GM23338 (cell line): ENCODE results near the gene WDR17. TPM values are rescaled to one million over a fixed set of nuclear protein-coding genes. Genes with fewer than 3 reads are reported as not detected.

Source experiments
- ATAC-seq: fragments of 200-7000 bp; cut with Tn5 transposase; 3 replicates; pipeline ENCODE4 v1.9.1; 2020
- DNase-seq: peaks from one replicate; pipeline ENCODE4 v3.0.0-alpha.2; 2015; ENCODE audit warnings: low spot score
- H2AFZ ChIP-seq: fragments of 200-600 bp; sonication (generic); 2 replicates; pipeline ENCODE4 v1.8.0; 2016; ENCODE audit warnings: antibody characterized with exemption, mild to moderate bottlenecking, moderate library complexity
- H3F3A ChIP-seq: fragments of 200-600 bp; sonication (generic); replicated peaks from 2 replicates; pipeline ENCODE4 v1.8.0; 2017; ENCODE audit warnings: antibody characterized with exemption, mixed run types, low read depth
- H3K27ac ChIP-seq: fragments of 200-600 bp; sonication (generic); 2 replicates; pipeline ENCODE4 v1.6.1; 2016; ENCODE audit warnings: low read depth
- H3K27me3 ChIP-seq: fragments of 200-600 bp; sonication (generic); 2 replicates; pipeline ENCODE4 v1.8.0; 2016; ENCODE audit warnings: mild to moderate bottlenecking, mixed run types, moderate library complexity; ENCODE audit not compliant: insufficient read depth
- H3K36me3 ChIP-seq: fragments of 200-600 bp; sonication (generic); 2 replicates; pipeline ENCODE4 v1.8.0; 2016; ENCODE audit warnings: mild to moderate bottlenecking; ENCODE audit not compliant: insufficient read depth
- H3K4me1 ChIP-seq: fragments of 200-600 bp; sonication (generic); 2 replicates; pipeline ENCODE4 v1.8.0; 2016; ENCODE audit warnings: mild to moderate bottlenecking, moderate library complexity; ENCODE audit not compliant: insufficient read depth
- H3K4me2 ChIP-seq: fragments of 200-600 bp; sonication (generic); 2 replicates; pipeline ENCODE4 v1.7.1; 2017; ENCODE audit warnings: mixed run types
- H3K4me3 ChIP-seq: fragments of 200-600 bp; sonication (generic); 2 replicates; pipeline ENCODE4 v1.6.1; 2016; ENCODE audit warnings: mixed run types
- H3K79me2 ChIP-seq: fragments of 200-600 bp; sonication (generic); replicated peaks from 2 replicates; pipeline ENCODE4 v1.8.0; 2017; ENCODE audit warnings: mild to moderate bottlenecking; ENCODE audit not compliant: insufficient read depth
- H3K9me2 ChIP-seq: fragments of 200-600 bp; sonication (generic); 2 replicates; pipeline ENCODE4 v1.8.0; 2017; ENCODE audit not compliant: insufficient read depth
- H4K20me1 ChIP-seq: fragments of 200-600 bp; sonication (generic); replicated peaks from 2 replicates; pipeline ENCODE4 v1.8.0; 2017; ENCODE audit warnings: mild to moderate bottlenecking; ENCODE audit not compliant: insufficient read depth
- H3K27ac Mint-ChIP-seq: 2 replicates; pipeline ENCODE4 v1.8.0; 2020; ENCODE audit warnings: inconsistent platforms, mild to moderate bottlenecking, moderate library complexity, mixed read lengths
- H3K27me3 Mint-ChIP-seq: 3 replicates; pipeline ENCODE4 v1.8.0; 2022; ENCODE audit warnings: low read depth, mild to moderate bottlenecking, moderate library complexity, mixed read lengths, inconsistent platforms; ENCODE audit not compliant: insufficient read depth, poor library complexity
- H3K36me3 Mint-ChIP-seq: 3 replicates; pipeline ENCODE4 v1.8.0; 2021; ENCODE audit warnings: low read depth, mild to moderate bottlenecking, inconsistent platforms, moderate library complexity, mixed read lengths
- H3K4me1 Mint-ChIP-seq: 3 replicates; pipeline ENCODE4 v1.8.0; 2020; ENCODE audit warnings: mild to moderate bottlenecking, inconsistent platforms, mixed read lengths
- H3K4me3 Mint-ChIP-seq: 3 replicates; pipeline ENCODE4 v1.8.0; 2021; ENCODE audit warnings: moderate library complexity, mild to moderate bottlenecking, inconsistent platforms, mixed read lengths
- H3K9me3 Mint-ChIP-seq: 3 replicates; pipeline ENCODE4 v1.8.0; 2020; ENCODE audit warnings: moderate library complexity, mild to moderate bottlenecking, inconsistent platforms, mixed read lengths
- CREB1 ChIP-seq: fragments of 250-450 bp; sonication (Bioruptor Pico); IDR thresholded peaks from 2 replicates; pipeline ENCODE4 v1.5.0; 2020; ENCODE audit warnings: low read depth, mild to moderate bottlenecking, moderate library complexity
- EZH2 ChIP-seq: fragments of 200-600 bp; sonication (generic); IDR thresholded peaks from one replicate; pipeline ENCODE4 v1.8.0; 2017; ENCODE audit warnings: antibody characterized with exemption, mild to moderate bottlenecking, low read depth; ENCODE audit not compliant: unreplicated experiment
- EZH2phosphoT487 ChIP-seq: fragments of 200-600 bp; sonication (generic); IDR thresholded peaks from one replicate; pipeline ENCODE4 v1.8.1; 2018; ENCODE audit warnings: antibody characterized with exemption; ENCODE audit not compliant: unreplicated experiment
- NANOG ChIP-seq: IDR thresholded peaks from 2 replicates; pipeline ENCODE4 v1.6.1; 2016; ENCODE audit warnings: antibody characterized with exemption, borderline replicate concordance
- POLR2AphosphoS5 ChIP-seq: IDR thresholded peaks from 2 replicates; pipeline ENCODE4 v1.6.1; 2016; ENCODE audit warnings: antibody characterized with exemption, low read depth
- STAT1 ChIP-seq: IDR thresholded peaks from one replicate; pipeline ENCODE4 v1.6.1; 2016; ENCODE audit warnings: antibody characterized with exemption; ENCODE audit not compliant: unreplicated experiment
- ZNF114 ChIP-seq: fragments of 250-450 bp; sonication (Bioruptor Pico); IDR thresholded peaks from 2 replicates; pipeline ENCODE4 v1.5.0; 2020; ENCODE audit warnings: mild to moderate bottlenecking, moderate library complexity
- ZNF331 ChIP-seq: fragments of 250-450 bp; sonication (Bioruptor Pico); IDR thresholded peaks from 2 replicates; pipeline ENCODE4 v1.5.0; 2020; ENCODE audit warnings: low read depth, mild to moderate bottlenecking, moderate library complexity
- polyA plus RNA-seq: library from polyadenylated mRNA; unstranded; fragments of >200 nt; fragmentation: Nextera tagmentation; extraction: Ambion mirVana; gene quantifications from 2 replicates; pipeline ENCODE4 v1.2.1, GENCODE V29; 2016
- total RNA-seq: library from RNA; depleted of rRNA; stranded (reverse); fragments of >200 nt; shearing (Covaris generic); gene quantifications from 2 replicates; pipeline ENCODE4 v1.2.3, GENCODE V29; 2014
- TF ChIP-seq, protein P1 (sequence below): IDR thresholded peaks from one replicate; pipeline ENCODE4 v1.6.1; 2018; ENCODE audit warnings: antibody characterized with exemption; ENCODE audit not compliant: unreplicated experiment
- TF ChIP-seq, protein P2 (sequence below): IDR thresholded peaks from 2 replicates; pipeline ENCODE4 v1.6.1; 2016; ENCODE audit warnings: antibody characterized with exemption
- TF ChIP-seq, protein P3 (sequence below), 2 experiments: fragments of 200-600 bp in 1 of 2; sonication (generic) in 1 of 2; conservative IDR thresholded peaks; 2 replicates each; pipeline versions ENCODE4 v1.5.1 to v1.6.1; 2016 to 2017; ENCODE audit warnings: antibody characterized with exemption in 2 of 2, low read depth in 2 of 2, mild to moderate bottlenecking in 2 of 2, moderate library complexity in 1 of 2

WDR17 gene
- total and polyA plus RNA-seq, 2 experiments from 2014 or later: 1.9 to 4.3 TPM

DNA sequence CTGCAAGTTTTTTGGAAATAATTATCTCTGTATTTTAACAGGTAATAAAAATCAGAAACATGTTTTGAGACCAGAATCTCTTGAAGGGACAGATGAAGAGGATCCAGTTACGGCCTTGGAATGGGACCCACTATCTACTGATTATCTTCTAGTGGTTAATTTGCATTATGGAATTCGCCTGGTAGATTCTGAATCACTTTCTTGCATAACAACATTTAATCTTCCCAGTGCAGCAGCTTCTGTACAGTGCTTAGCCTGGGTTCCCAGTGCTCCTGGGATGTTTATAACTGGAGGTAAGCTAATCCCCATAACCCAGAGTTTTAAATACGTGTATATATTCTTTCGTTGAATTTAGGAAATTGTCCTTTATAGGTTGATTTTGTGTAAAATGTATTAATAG lies 59.4 kb downstream of the WDR17 start:
- Histone ChIP-seq H3K4me2 (no peak overlapping the region), H3K4me1 (peaks cover 4% of the 10 kb centered on the region; the same call in 1 of the 2 replicates), H3K79me2 (no peaks in the 10 kb centered on the region), H2AFZ (no peak overlapping the region), H3K4me3 (no peak overlapping the region), H3K36me3 (no peaks in the 10 kb centered on the region), H3K27ac (no peak overlapping the region), H3K9me2 (no peaks in the 10 kb centered on the region), H3K27me3 (no peaks in the 10 kb centered on the region), H4K20me1 (no peaks in the 10 kb centered on the region), H3F3A (no peaks in the 10 kb centered on the region)
- Mint-ChIP-seq H3K27ac (no peak overlapping the region), H3K4me1 (peaks cover 6% of the 10 kb centered on the region; the same call in 2 of the 3 replicates), H3K27me3 (no peaks in the 10 kb centered on the region), H3K4me3 (no peak overlapping the region), H3K9me3 (no peaks in the 10 kb centered on the region), H3K36me3 (no peaks in the 10 kb centered on the region)
- no peak for ATAC-seq
- TF ChIP-seq NANOG: no peak
- no peak for TF ChIP-seq EZH2phosphoT487
- TF ChIP-seq ZNF331 (CRISPR knock-in tag): no peak
- TF ChIP-seq, protein P1, sequence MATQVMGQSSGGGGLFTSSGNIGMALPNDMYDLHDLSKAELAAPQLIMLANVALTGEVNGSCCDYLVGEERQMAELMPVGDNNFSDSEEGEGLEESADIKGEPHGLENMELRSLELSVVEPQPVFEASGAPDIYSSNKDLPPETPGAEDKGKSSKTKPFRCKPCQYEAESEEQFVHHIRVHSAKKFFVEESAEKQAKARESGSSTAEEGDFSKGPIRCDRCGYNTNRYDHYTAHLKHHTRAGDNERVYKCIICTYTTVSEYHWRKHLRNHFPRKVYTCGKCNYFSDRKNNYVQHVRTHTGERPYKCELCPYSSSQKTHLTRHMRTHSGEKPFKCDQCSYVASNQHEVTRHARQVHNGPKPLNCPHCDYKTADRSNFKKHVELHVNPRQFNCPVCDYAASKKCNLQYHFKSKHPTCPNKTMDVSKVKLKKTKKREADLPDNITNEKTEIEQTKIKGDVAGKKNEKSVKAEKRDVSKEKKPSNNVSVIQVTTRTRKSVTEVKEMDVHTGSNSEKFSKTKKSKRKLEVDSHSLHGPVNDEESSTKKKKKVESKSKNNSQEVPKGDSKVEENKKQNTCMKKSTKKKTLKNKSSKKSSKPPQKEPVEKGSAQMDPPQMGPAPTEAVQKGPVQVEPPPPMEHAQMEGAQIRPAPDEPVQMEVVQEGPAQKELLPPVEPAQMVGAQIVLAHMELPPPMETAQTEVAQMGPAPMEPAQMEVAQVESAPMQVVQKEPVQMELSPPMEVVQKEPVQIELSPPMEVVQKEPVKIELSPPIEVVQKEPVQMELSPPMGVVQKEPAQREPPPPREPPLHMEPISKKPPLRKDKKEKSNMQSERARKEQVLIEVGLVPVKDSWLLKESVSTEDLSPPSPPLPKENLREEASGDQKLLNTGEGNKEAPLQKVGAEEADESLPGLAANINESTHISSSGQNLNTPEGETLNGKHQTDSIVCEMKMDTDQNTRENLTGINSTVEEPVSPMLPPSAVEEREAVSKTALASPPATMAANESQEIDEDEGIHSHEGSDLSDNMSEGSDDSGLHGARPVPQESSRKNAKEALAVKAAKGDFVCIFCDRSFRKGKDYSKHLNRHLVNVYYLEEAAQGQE: no peak
- no peak for TF ChIP-seq POLR2AphosphoS5
- no peak for TF ChIP-seq ZNF114
- TF ChIP-seq STAT1: no peak
- TF ChIP-seq, protein P2, sequence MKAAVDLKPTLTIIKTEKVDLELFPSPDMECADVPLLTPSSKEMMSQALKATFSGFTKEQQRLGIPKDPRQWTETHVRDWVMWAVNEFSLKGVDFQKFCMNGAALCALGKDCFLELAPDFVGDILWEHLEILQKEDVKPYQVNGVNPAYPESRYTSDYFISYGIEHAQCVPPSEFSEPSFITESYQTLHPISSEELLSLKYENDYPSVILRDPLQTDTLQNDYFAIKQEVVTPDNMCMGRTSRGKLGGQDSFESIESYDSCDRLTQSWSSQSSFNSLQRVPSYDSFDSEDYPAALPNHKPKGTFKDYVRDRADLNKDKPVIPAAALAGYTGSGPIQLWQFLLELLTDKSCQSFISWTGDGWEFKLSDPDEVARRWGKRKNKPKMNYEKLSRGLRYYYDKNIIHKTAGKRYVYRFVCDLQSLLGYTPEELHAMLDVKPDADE: no peak
- DNase-seq: no peak

DNA sequence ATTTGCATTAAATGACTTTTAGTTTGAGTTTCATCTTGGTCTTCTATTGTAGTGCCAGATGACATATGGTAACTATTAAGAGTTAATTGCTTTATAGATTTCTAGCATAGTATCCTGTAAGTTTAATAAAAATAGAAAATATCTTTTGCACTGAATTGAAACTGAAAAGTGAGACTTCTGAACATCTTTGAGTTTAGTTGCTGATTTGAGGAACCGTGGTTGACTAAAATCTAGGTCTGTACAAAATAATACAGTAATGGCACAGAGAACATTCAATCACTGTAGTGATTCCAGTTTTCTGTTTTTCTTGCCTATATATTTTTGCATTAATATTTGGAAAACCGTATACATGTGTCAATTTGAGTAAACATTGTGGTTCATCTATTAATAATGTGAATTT lies 69.0 kb downstream of the WDR17 start:
- Histone ChIP-seq H3K4me3 (no peak overlapping the region), H3K36me3 (no peaks in the 10 kb centered on the region), H3K4me2 (no peak overlapping the region), H3K79me2 (no peaks in the 10 kb centered on the region), H3K27me3 (no peaks in the 10 kb centered on the region), H3K4me1 (no peaks in the 10 kb centered on the region), H3F3A (no peaks in the 10 kb centered on the region), H3K9me2 (no peaks in the 10 kb centered on the region), H2AFZ (no peak overlapping the region), H4K20me1 (no peaks in the 10 kb centered on the region), H3K27ac (no peak overlapping the region)
- DNase-seq (no peak), ATAC-seq (no peak)
- Mint-ChIP-seq H3K4me3 (no peak overlapping the region), H3K36me3 (no peaks in the 10 kb centered on the region), H3K9me3 (no peaks in the 10 kb centered on the region), H3K27ac (no peak overlapping the region), H3K4me1 (no peaks in the 10 kb centered on the region), H3K27me3 (no peaks in the 10 kb centered on the region)
- TF ChIP-seq, protein P2: no peak
- TF ChIP-seq POLR2AphosphoS5: no peak
- TF ChIP-seq, protein P3, sequence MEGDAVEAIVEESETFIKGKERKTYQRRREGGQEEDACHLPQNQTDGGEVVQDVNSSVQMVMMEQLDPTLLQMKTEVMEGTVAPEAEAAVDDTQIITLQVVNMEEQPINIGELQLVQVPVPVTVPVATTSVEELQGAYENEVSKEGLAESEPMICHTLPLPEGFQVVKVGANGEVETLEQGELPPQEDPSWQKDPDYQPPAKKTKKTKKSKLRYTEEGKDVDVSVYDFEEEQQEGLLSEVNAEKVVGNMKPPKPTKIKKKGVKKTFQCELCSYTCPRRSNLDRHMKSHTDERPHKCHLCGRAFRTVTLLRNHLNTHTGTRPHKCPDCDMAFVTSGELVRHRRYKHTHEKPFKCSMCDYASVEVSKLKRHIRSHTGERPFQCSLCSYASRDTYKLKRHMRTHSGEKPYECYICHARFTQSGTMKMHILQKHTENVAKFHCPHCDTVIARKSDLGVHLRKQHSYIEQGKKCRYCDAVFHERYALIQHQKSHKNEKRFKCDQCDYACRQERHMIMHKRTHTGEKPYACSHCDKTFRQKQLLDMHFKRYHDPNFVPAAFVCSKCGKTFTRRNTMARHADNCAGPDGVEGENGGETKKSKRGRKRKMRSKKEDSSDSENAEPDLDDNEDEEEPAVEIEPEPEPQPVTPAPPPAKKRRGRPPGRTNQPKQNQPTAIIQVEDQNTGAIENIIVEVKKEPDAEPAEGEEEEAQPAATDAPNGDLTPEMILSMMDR (conservative IDR thresholded peaks at IDR 0.05; ENCODE audit: low read depth in 2 of 2): no peak
- TF ChIP-seq ZNF114: no peak
- TF ChIP-seq, protein P1: no peak
- no peak for TF ChIP-seq EZH2
- TF ChIP-seq STAT1: no peak
- TF ChIP-seq ZNF331 (CRISPR knock-in tag): no peak
- TF ChIP-seq CREB1: no peak
- no peak for TF ChIP-seq EZH2phosphoT487
